ENCODE results near the gene SMLR1.
A peak's percentile ranks its signal among the peaks of the same experiment; 100 is the strongest.

Gene SMLR1

DNA sequence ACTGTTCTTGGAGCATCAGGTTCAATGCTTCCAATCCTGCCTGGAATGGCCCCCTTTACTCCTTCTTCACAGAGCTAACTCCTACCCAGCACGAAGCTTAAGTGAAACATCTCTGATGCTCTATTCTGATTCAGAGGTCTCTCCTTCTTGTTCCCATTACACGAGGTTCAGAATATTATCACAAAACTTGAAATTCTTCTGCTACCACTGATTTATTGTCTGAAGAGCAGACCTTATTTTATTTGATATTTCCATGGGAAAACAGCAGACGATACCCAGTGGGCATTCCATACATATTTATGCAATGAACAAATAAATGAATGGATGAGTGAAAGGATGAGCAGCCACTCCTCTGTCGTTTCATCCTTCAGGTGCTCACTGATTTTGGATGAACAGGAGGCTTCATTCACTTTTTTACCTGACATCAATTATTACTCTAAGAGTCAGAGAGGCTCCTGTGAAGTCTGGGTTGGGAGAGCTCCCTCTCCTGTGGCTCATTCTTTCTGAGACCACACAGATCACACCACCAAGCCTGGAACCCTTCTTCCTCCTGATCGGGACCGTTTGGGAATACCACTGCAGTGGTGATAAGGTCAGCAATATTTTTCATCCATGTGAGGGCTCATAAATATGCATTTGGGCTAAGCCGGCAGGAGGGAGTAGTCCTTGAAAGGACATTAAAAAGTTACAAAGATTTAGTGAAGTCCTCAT is 25.8 kb downstream of the SMLR1 start:
- DNase-seq, result no peak

GRCh38 chr6:130853555-130854183 is 26.5 kb downstream of the SMLR1 start:
- DNase-seq, result no peak

- no peak for DNase-seq
These were observed 30.8 kb downstream of the SMLR1 start for GRCh38 chr6:130858054-130858453.

GRCh38 chr6:130858498-130859160 is 31.4 kb downstream of the SMLR1 start:
- DNase-seq, result no peak

DNA sequence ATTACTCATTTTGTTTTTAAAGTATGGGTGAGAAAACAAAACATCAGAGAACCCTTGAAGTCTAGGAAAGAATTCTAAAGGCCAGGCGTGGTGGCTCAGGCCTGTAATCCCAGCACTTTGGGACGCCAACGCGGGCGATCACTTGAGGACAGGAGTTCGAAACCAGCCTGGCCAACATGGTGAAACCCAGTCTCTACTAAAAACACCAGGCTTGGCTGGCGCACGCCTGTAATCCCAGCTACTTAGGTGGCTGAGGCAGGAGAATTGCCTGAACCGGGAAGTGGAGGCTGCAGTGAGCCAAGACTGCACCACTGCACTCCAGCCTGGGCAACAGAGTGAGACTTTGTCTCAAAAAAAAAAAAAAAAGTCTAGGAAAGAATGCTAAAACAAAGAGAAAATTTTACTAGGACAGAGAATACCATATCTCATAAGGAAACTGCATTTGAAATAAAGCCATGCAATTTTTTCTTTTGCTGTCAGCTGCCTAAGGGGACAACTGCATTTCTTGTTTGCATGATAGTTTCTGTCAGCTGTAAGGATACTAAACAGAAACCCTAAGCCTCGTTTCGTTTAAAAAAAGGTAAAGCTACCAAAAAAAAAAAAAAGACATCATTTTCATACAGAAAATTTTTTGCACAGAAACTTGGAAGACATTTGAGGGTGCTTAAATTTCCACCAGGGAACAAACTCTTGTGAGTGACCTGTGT is 32.1 kb downstream of the SMLR1 start:
- no peak for DNase-seq

DNA sequence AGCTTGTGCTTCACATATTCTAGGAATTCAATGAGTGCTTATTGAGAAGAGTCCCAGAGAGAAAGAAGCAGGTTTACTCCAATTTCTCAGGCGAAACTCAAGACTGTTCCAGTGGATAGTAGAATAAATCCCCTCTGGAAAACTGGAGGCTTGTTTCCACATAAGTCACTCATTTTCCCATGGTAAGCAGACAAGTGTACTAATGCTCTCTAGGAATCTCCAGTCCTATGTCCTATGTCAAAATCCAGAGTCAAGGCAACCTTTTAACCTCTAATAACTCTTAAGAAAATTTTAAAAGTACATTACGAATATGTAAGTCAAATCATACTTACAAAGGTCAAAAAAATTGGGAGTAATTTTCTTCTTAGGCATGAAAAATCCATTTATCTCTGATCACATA is 35.2 kb downstream of the SMLR1 start:
- DNase-seq, result no peak

- no peak for DNase-seq
These were observed 36.4 kb downstream of the SMLR1 start for GRCh38 chr6:130863415-130864230.

- no peak for DNase-seq
These were observed 37.1 kb downstream of the SMLR1 start for GRCh38 chr6:130864344-130864743.

GRCh38 chr6:130865793-130866192 is 38.6 kb downstream of the SMLR1 start:
- DNase-seq, result no peak

DNA sequence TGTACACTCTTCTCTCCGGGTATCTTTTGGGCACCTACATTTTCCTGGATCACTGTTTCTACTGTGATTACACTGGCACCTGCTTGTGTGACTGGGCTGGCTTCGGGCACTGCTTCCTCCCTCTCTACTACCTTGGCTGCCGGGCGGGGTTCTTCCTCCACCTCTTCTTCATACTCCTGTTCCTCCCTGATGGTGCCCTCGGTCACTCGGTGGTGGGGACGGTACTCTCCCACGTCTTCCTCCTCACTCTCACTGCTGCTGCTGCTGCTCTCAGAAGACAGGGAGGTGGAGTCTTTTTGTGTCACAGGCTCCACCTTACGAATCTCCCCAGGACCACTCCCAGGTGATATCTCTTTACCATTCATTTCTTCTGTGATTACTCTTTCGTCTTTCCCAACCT is 42.5 kb downstream of the SMLR1 start:
- DNase-seq, result no peak

GRCh38 chr6:130870179-130870880 is 43.1 kb downstream of the SMLR1 start:
- DNase-seq, result no peak

- DNase-seq, result peak; percentile 64
These were observed 45.3 kb downstream of the SMLR1 start for GRCh38 chr6:130872250-130873095.

GRCh38 chr6:130873746-130874145 is 46.5 kb downstream of the SMLR1 start:
- no peak for DNase-seq

DNA sequence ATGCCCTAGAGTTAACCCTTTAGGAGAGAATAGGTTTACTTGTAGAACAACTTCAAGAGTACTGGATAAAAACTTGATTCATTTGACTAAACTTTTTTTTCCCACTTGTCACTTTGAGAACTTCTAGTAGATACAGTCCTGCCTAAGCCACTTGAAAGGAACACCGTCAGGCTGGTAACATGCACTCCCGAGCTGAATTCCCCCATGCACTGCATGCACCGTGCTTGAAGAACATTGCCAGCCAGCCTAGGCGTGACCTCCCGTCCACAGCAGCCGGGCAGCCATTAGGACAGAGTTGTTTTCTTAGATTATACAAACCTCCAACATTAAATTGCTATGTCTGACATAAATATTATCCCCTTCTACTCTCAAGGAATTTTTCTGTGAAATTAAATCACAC is 52.6 kb downstream of the SMLR1 start:
- no peak for DNase-seq

GRCh38 chr6:130882370-130882769 is 55.2 kb downstream of the SMLR1 start:
- no peak for DNase-seq

GRCh38 chr6:130885392-130886192 is 58.4 kb downstream of the SMLR1 start:
- DNase-seq, result peak; percentile 77
